GM18508 (cell line): ENCODE measurements around the gene OBSCN.

Experiments
- ATAC-seq: cut with Tn5 transposase; IDR thresholded peaks from one replicate; pipeline ENCODE4 v1.9.1; 2021; ENCODE audit warnings: moderate number of reproducible peaks; ENCODE audit not compliant: insufficient read depth, unreplicated experiment

Gene OBSCN

GRCh38 chr1:228391411-228392020, 183.7 kb downstream of the OBSCN start:
- no peak for ATAC-seq

DNA sequence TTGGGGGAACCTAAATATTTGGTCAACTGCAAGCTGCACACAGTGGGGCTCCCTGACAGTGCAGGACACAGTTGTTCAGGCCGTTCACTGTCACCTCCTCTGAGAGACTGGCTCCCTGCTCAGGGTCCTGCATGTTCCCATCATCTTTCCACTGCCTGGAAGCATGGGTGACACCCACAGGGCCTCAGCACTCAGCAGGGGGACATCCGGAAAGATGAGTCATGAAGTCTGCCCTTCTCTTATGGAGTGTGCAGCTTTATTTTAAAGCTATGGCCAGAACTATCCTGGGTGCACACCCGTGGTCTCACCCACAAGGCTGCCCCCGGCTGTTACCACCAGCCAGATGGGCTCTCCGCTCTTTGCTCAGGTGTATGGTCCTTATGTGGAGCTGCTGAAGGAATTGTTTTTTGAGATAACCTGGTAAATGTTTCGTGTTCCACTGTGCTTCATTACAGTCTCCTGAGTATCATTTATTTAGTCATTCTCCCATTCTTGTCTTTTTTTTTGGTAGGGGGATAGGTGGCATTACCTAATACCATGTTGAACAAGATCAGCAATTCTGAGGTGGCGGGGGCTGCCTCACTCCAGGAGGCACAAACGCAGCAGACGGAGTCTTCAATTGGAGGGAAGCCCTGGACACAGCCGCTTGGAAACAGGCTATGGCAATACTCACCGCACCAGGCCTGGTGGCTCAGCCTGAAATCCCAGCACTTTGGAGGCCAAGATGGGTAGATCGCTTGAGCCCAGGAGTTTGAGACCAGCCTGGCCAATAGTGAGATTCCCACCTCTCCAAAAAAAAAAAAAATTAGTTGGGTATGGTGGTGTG, 184.5 kb downstream of the OBSCN start:
- ATAC-seq = no peak

DNA sequence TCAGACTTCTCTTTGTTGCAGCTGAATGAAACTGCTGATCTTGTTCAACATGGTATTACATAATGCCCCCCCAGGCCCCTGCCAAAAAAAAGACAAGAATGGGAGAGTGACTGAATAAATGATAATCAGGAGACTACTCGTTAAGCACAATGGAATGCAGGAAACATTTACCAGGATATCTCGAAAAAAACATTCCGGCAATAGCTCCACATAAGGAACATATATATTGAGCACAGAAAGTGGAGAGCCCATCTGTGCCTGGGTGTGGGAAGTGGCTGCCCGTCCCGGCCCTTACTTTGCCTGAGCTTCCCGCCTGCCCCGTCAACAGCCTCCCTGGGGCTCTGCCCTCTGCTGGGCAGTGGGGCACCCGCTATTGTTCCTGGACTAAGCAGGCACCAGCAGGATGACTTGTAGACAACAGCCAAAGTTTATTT, 185.4 kb downstream of the OBSCN start:
- no peak for ATAC-seq

- ATAC-seq = no peak
Observed at GRCh38 chr1:228393811-228394570, 186.1 kb downstream of the OBSCN start.

GRCh38 chr1:228394571-228395394, 186.9 kb downstream of the OBSCN start:
- no peak for ATAC-seq

DNA sequence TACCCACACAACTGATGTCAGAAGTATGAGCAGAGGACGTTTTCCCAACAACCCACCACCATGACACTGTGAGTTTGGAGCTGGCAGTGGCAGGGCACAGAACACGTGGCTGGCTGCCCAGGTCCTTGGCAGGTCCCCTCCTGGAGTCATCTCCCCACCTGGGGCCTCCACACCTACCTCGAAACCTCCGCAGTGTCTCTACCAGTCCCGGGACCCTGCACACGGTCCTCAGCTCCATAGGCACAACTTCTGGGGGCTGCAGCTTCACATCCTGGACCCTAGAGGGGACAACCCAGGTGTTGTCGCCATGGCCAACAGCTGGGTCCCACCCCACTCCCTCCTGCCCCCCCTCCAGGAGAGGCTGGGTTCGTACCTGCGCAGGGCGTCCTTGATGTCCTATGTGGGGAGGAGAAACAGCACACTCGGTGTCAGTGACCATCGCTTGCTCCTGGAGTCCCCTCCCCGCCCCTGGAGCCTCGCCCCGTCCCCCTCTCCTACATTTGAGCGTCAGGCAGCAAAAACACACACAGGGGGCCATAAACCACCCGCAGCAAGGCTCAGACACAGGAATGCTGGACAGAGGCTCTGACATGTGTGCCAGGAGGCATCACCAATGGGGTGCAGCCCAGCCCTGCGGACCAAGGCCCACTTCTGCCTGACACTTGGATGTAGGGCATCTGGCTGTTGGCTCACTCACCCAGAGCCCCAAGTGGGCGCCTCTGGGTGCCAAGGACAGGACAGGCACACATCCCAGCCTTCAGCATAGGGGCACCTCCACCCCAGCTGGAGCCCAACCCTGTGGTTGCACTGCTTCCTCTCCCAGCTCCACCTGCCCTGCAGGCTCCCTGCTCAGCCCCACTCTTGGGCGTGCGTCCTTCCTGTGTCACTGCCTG, 189.2 kb downstream of the OBSCN start:
- ATAC-seq = no peak

GRCh38 chr1:228397966-228398365, 190.1 kb downstream of the OBSCN start:
- no peak for ATAC-seq

DNA sequence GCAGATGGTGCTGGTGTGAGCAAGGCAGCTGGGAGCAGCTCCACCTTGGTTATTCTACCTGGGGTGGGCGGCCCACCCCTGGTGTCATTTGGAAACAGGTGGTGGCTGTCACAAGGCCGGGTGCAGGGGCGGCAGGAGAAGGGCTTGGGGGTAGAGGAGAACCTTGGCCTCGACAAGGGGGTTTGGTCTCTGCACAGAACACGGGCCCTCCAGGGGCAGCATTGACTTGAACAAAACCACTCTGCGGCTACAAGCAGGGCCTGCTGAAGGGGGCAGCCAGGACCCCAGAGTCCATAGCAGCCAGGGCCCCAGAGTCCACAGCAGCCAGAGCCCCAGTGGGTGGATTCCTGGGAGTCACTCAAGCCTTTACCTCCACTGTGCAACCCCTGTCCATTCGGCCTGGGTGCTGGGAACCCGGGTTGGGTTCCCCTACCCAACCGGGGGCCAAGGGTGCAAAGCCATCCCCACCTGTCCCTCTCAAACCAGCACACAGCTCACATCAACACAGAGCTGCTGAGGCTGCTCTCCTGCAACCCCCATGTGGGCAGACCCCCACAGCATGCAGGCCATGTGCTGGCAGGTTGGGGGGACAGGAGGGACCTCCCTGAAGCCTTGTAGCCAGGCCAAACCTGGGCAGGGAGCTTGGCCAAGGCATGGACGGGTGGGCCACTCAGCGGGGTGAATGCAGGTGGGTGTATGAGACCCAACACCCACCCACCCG, 191.1 kb downstream of the OBSCN start:
- ATAC-seq = no peak

GRCh38 chr1:228399531-228400236, 191.8 kb downstream of the OBSCN start:
- ATAC-seq = no peak

DNA sequence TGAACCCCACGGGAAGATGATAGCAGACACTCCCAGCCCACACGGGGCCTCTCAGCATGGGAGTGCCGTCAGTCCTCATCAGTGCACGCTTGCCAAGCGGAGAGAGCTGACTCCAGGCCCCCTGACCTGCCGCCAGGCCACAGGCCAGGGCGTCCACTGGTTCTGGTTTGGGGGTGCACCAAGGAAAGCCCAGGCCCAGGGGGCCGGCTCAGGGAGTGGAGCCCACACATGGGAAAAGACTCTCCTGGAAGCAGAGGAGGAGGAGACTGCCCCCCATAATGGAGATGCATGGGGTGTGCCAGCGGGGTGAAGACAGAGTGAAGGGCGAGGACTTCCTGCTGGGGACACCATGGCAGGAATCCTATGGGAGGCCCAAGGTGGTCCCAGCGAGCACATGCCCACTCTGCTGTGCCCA, 192.4 kb downstream of the OBSCN start:
- ATAC-seq = no peak

- no peak for ATAC-seq
Observed at GRCh38 chr1:228400692-228401454, 193.0 kb downstream of the OBSCN start.

GRCh38 chr1:228401782-228402640, 194.2 kb downstream of the OBSCN start:
- ATAC-seq = no peak

GRCh38 chr1:228402641-228403025, 194.8 kb downstream of the OBSCN start:
- no peak for ATAC-seq

DNA sequence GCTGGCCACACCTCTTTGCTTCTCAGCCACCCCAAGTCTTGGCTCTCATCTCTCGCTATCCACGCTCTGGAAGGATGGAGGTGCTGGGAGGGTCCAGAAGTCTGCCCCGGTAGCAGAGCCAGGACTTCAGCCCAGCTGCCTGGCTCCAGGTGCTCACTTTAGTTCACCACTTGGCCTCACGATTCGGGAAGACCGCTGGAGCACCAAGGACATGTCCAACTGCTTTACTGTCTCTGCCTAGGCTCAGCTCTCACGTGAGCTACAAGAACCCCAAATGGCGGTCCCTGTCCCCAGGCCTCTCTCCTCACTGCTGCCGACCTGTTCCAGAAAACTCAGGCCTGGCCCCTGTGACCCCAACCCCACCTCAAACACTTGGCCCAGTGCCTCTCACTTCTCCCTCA, 195.4 kb downstream of the OBSCN start:
- no peak for ATAC-seq

DNA sequence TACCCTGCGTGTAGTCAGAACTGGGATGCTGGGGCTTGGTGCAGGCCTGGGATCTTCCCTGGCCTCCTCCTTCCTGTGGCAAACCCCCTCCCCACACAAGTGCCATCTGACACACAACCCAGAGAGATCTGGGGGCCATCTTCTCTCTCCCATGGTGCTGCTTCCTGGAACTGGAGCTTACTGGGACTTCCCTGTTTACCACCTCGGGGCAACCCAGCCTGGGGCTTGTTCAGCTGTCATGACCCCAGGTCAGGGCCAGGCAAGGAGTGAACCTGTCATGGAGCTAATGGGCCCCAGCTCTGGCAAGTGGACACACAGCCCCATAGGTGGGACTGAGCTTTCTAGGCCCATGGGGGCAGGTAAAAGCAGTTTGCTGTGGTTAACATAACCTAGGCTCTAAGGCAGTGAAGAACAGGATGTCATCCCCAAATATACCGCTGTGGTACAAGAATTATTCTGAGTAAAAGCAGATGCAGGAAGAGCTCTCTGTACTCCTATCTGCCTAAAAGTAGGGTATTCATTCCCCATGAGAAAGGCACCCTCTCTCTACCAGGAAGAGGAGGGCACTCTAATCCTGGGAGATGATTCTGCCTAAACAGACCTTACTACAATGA, 196.4 kb downstream of the OBSCN start:
- no peak for ATAC-seq
